Activated CD4-positive, alpha-beta T cell treated with anti-CD3 and anti-CD28 coated beads for 4 hours (primary cell): Measurements from ENCODE around the gene ROBO3.

Source experiments
- DNase-seq, 2 donors: peaks; one replicate each; pipeline ENCODE4 v3.0.0-alpha.2; 2020

ROBO3 gene

GRCh38 chr11:124922831-124923230, 57.6 kb downstream of the ROBO3 start:
- no peak for DNase-seq

- DNase-seq = no peak
These were observed 58.1 kb downstream of the ROBO3 start for GRCh38 chr11:124923296-124923695.

DNA sequence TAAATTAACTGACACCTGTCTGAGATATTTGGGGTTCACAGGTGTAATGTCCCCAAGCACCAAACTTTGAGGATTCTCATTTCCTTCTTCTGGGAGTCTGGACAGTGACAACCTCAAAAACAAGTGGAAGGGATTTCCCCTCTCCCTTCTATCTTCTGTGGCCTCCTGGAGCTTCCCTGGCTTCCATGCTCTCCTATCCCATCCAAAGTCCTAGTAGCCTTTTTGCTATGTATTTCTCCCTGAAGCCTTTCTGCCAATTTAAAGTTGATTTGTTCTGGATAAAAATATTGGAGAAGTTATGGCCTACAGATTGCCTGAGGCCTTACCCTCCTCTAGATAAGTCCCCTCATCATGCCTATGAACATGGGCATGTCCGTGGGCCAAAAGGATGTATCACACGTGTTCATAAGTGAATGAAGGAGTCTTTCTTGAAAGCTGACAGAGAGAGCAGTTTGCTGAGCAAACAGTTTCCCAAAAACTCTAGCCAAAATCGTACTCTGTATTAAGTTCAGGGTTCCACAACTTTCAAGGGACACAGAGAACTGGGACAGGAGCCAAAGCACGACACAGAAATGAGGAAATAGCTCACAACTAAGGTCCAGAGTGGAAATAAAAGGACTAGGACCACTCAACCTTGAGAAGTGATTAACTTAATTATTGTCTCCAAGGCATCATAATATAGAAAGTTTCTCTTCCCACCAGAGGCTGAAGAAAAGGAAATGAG, 63.9 kb downstream of the ROBO3 start:
- DNase-seq = no peak

- no peak for DNase-seq
These were observed 65.6 kb downstream of the ROBO3 start for GRCh38 chr11:124930799-124931198.
